Suprapubic skin (tissue), 4 donors: ENCODE data around the gene OTOG. TPM values are rescaled to one million over a fixed set of nuclear protein-coding genes. Genes with fewer than 3 reads are reported as not detected.

ENCODE experiments used
- DNase-seq, 2 donors: peaks; one replicate each; pipeline ENCODE4 v3.0.0-alpha.2; 2019; ENCODE audit warnings: low spot score in 2 of 2
- H3K27ac ChIP-seq: fragments of 200-600 bp; sonication (generic); one replicate; pipeline ENCODE4 v1.5.1; 2019
- H3K27me3 ChIP-seq: fragments of 200-600 bp; sonication (generic); one replicate; pipeline ENCODE4 v1.5.1; 2019
- H3K36me3 ChIP-seq: fragments of 200-600 bp; sonication (generic); one replicate; pipeline ENCODE4 v1.5.1; 2019
- H3K4me1 ChIP-seq: fragments of 200-600 bp; sonication (generic); one replicate; pipeline ENCODE4 v1.5.1; 2019
- H3K4me3 ChIP-seq: fragments of 200-600 bp; sonication (generic); one replicate; pipeline ENCODE4 v1.5.1; 2019; ENCODE audit warnings: mild to moderate bottlenecking
- H3K9me3 ChIP-seq: fragments of 200-600 bp; sonication (generic); one replicate; pipeline ENCODE4 v1.5.1; 2019
- CTCF ChIP-seq, 2 donors: fragments of 200-600 bp in 1 of 2; fragments of 450-650 bp in 1 of 2; sonication (generic) in 1 of 2; IDR thresholded peaks; one replicate each; pipeline ENCODE4 v1.5.1; 2016 to 2019; ENCODE audit warnings: antibody characterized with exemption in 2 of 2, mild to moderate bottlenecking in 1 of 2, moderate library complexity in 1 of 2
- EP300 ChIP-seq: sonication (generic); formaldehyde crosslinking; IDR thresholded peaks from one replicate; pipeline ENCODE4 v1.6.1; 2017; ENCODE audit warnings: antibody characterized with exemption
- POLR2A ChIP-seq, 2 donors: fragments of 450-650 bp; IDR thresholded peaks; one replicate each; pipeline ENCODE4 v1.6.1; 2017; ENCODE audit warnings: antibody characterized with exemption in 2 of 2, mild to moderate bottlenecking in 2 of 2, moderate library complexity in 2 of 2
- POLR2AphosphoS5 ChIP-seq, 3 donors: sonication (generic); formaldehyde crosslinking; IDR thresholded peaks; one replicate each; pipeline ENCODE4 v1.6.1; 2017; ENCODE audit warnings: antibody characterized with exemption in 3 of 3
- WGBS: methylation state at CpG from one replicate; pipeline ENCODE4 v1.1.5; 2018; 5-methylcytosine and 5-hydroxymethylcytosine counted together
- total RNA-seq, 4 donors: library from RNA; depleted of rRNA; stranded (reverse); fragments of >200 nt; gene quantifications; one replicate each; pipeline ENCODE4 v1.1.0, GENCODE V29; 2016

OTOG gene
- total RNA-seq, 4 donors from 2014 or later = not detected

GRCh38 chr11:17597770-17598169 is 50.7 kb downstream of the OTOG start:
- Histone ChIP-seq H3K27me3 (peaks cover 6% of the 10 kb centered on the region), H3K27ac (no peak overlapping the region), H3K36me3 (no peaks in the 10 kb centered on the region), H3K4me3 (no peak overlapping the region), H3K9me3 (no peaks in the 10 kb centered on the region), H3K4me1 (no peaks in the 10 kb centered on the region)
- TF ChIP-seq CTCF (IDR thresholded peaks at IDR 0.05) = no peak
- TF ChIP-seq EP300 = no peak
- TF ChIP-seq POLR2A (IDR thresholded peaks at IDR 0.05) = no peak
- WGBS = 55% methylated on average over 5 of the region's 5 CpGs
- DNase-seq = peak; percentile 32 to 43

- WGBS = 27% methylated on average over 17 of the region's 17 CpGs
- peak; percentile 66 to 95 for TF ChIP-seq CTCF (IDR thresholded peaks at IDR 0.05)
- TF ChIP-seq EP300 = no peak
- no peak for TF ChIP-seq POLR2AphosphoS5 (IDR thresholded peaks at IDR 0.05)
- DNase-seq = peak; percentile 76 to 81
- Histone ChIP-seq H3K9me3 (no peaks in the 10 kb centered on the region), H3K4me1 (no peaks in the 10 kb centered on the region), H3K27ac (no peak overlapping the region), H3K4me3 (no peak overlapping the region), H3K27me3 (peaks cover 4% of the 10 kb centered on the region), H3K36me3 (no peaks in the 10 kb centered on the region)
These were observed 51.8 kb downstream of the OTOG start for GRCh38 chr11:17598700-17599459.

- no peak for TF ChIP-seq EP300
- Histone ChIP-seq H3K4me1 (no peaks in the 10 kb centered on the region), H3K4me3 (no peak overlapping the region), H3K27ac (no peak overlapping the region), H3K36me3 (no peaks in the 10 kb centered on the region), H3K9me3 (no peaks in the 10 kb centered on the region), H3K27me3 (no peaks in the 10 kb centered on the region)
- WGBS = 28% methylated on average over 2 of the region's 10 CpGs
- DNase-seq = peak in 1 of 2 donors; percentile 34
These were observed 52.4 kb downstream of the OTOG start for GRCh38 chr11:17599460-17599925.

- H3K27me3 ChIP-seq = no peaks in the 10 kb centered on the region
- H3K27ac ChIP-seq = no peak overlapping the region
- no peaks in the 10 kb centered on the region for H3K4me1 ChIP-seq
- H3K4me3 ChIP-seq = no peak overlapping the region
- H3K9me3 ChIP-seq = no peaks in the 10 kb centered on the region
- WGBS = 84% methylated on average over 14 of the region's 16 CpGs
- no peaks in the 10 kb centered on the region for H3K36me3 ChIP-seq
- DNase-seq = no peak
- no peak for TF ChIP-seq EP300
- TF ChIP-seq POLR2A (IDR thresholded peaks at IDR 0.05) = no peak
- no peak for TF ChIP-seq CTCF (IDR thresholded peaks at IDR 0.05)
- TF ChIP-seq POLR2AphosphoS5 (IDR thresholded peaks at IDR 0.05) = no peak
These were observed 53.5 kb downstream of the OTOG start for GRCh38 chr11:17600316-17601255.

- Histone ChIP-seq H3K27ac (no peak overlapping the region), H3K27me3 (no peaks in the 10 kb centered on the region), H3K4me3 (no peak overlapping the region), H3K36me3 (no peaks in the 10 kb centered on the region), H3K4me1 (no peaks in the 10 kb centered on the region), H3K9me3 (no peaks in the 10 kb centered on the region)
- TF ChIP-seq EP300 = no peak
- TF ChIP-seq POLR2AphosphoS5 (IDR thresholded peaks at IDR 0.05) = no peak
- TF ChIP-seq CTCF (IDR thresholded peaks at IDR 0.05) = no peak
- TF ChIP-seq POLR2A (IDR thresholded peaks at IDR 0.05) = no peak
- no peak for DNase-seq
- 45% methylated on average over 7 of the region's 7 CpGs for WGBS
These were observed 54.2 kb downstream of the OTOG start for GRCh38 chr11:17601256-17601671.
